CD4-positive, alpha-beta T cell (primary cell): Measurements from ENCODE around the gene AP3B1. TPM values are rescaled to one million over a fixed set of nuclear protein-coding genes. Genes with fewer than 3 reads are reported as not detected.

Experiments
- ATAC-seq: fragments of 200-7000 bp; cut with Tn5 transposase; one replicate; pipeline ENCODE4 v1.10.0; 2022; ENCODE audit warnings: mild to moderate bottlenecking; ENCODE audit not compliant: poor library complexity
- CTCF ChIA-PET: fragments of 350-600 bp; sonication (Branson Sonifier 250); formaldehyde crosslinking; loops from one replicate; lab custom pipeline; 2021; ENCODE audit warnings: antibody characterized with exemption, inconsistent platforms; lab: Charles Lee
- POLR2A ChIA-PET: fragments of 350-600 bp; sonication (Branson Sonifier 250); formaldehyde crosslinking; loops from one replicate; lab custom pipeline; 2021; ENCODE audit warnings: antibody characterized with exemption, inconsistent platforms; lab: Charles Lee
- DNase-seq, 14 experiments: peaks; one replicate each; pipeline ENCODE4 v3.0.0-alpha.2; 2013 to 2020; ENCODE audit warnings: mixed read lengths in 2 of 14
- H3K27ac ChIP-seq, 2 donors: one replicate each; pipeline versions ENCODE4 v1.5.1 to v1.7.0; 2013; ENCODE audit warnings: low read length in 2 of 2, low read depth in 1 of 2, mild to moderate bottlenecking in 1 of 2
- H3K27me3 ChIP-seq, 2 experiments: 1 replicate in 1 of 2; 2 replicates in 1 of 2; pipeline versions ENCODE4 v1.6.1 to v1.7.0; 2013; ENCODE audit warnings: low read length in 2 of 2, control low read depth in 1 of 2, mild to moderate bottlenecking in 1 of 2, moderate library complexity in 1 of 2; ENCODE audit not compliant: insufficient read depth in 2 of 2, control insufficient read depth in 1 of 2
- H3K36me3 ChIP-seq: one replicate; pipeline ENCODE4 v1.6.1; 2013; ENCODE audit warnings: low read length, control low read depth; ENCODE audit not compliant: insufficient read depth
- H3K4me1 ChIP-seq: one replicate; pipeline ENCODE4 v1.6.1; 2013; ENCODE audit warnings: low read length, control low read depth; ENCODE audit not compliant: insufficient read depth
- H3K4me3 ChIP-seq: one replicate; pipeline ENCODE4 v1.5.1; 2013; ENCODE audit warnings: mild to moderate bottlenecking, low read length, moderate library complexity
- H3K9me3 ChIP-seq, 2 experiments: 1 replicate in 1 of 2; 2 replicates in 1 of 2; pipeline versions ENCODE4 v1.6.1 to v1.7.0; 2013; ENCODE audit warnings: low read length in 2 of 2, mild to moderate bottlenecking in 2 of 2, control low read depth in 1 of 2, moderate library complexity in 1 of 2; ENCODE audit not compliant: control insufficient read depth in 1 of 2, insufficient read depth in 1 of 2
- H3K27ac Mint-ChIP-seq: one replicate; pipeline ENCODE4 v1.8.0; 2020; ENCODE audit warnings: mixed read lengths
- H3K27me3 Mint-ChIP-seq: one replicate; pipeline ENCODE4 v1.8.0; 2021; ENCODE audit warnings: mixed read lengths
- H3K36me3 Mint-ChIP-seq: one replicate; pipeline ENCODE4 v1.8.0; 2021; ENCODE audit warnings: low read depth, mixed read lengths
- H3K4me1 Mint-ChIP-seq: one replicate; pipeline ENCODE4 v1.8.0; 2021; ENCODE audit warnings: low read depth, mixed read lengths
- H3K4me3 Mint-ChIP-seq: one replicate; pipeline ENCODE4 v1.8.0; 2020; ENCODE audit warnings: mild to moderate bottlenecking, mixed read lengths
- H3K9me3 Mint-ChIP-seq: one replicate; pipeline ENCODE4 v1.8.0; 2020; ENCODE audit warnings: mixed read lengths
- CTCF ChIP-seq: fragments of 200-600 bp; IDR thresholded peaks from one replicate; pipeline ENCODE4 v1.8.0; 2022; ENCODE audit warnings: antibody characterized with exemption, mild to moderate bottlenecking
- intact Hi-C, 2 experiments: fragments of 100-400 bp; cut with DNase I in 1 of 2; cut with micrococcal nuclease in 1 of 2; formaldehyde crosslinking; loops; one replicate each; pipeline versions ENCODE4 v1.15.1 to v1.9.0; 2023 to 2025; cut with DNase I, micrococcal nuclease
- total RNA-seq, 174 experiments: library from RNA in 2 of 174; stranded (reverse) in 2 of 174; gene quantifications; one replicate each; pipeline ENCODE4 v1.2.3 and lab custom pipeline; 2021 to 2026

The AP3B1 gene
- total RNA-seq, 2 experiments from 2014 or later: 24.5 to 24.6 TPM

DNA sequence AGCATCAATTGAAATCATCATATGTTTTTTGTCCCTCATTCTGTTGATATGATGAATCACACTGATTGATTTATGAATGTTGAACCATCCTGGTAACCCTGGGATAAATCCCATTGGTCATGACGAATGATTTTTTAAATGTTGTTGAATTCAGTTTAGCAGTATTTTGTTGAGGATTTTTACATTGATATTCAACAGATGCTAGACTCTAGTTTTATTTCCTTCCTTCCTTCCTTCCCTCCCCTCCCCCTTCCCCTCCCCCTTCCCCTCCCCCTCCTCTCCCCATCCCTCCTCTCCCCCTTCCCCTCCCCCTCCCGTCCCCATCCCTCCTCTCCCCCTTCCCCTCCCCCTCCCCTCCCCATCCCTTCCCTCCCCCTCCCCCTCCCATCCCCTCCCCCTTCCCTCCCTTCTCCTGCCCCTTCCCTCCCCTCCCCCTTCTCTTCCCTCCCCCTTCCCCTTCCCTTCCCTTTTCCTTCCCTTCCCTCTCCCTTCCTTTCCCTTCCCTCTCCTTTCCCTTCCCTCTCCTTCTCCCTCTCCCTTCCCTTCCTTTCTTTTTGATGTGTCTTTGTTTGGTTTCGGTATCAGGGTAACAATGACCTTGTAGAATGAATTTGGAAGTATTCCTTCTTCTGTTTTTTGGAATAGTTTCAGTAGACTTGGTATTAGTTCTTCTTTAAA, 142.8 kb downstream of the AP3B1 start:
- H3K4me3 Mint-ChIP-seq: no peak overlapping the region
- peaks cover 78% of the 10 kb centered on the region for H3K36me3 Mint-ChIP-seq
- no peak overlapping the region for H3K27ac Mint-ChIP-seq
- H3K9me3 Mint-ChIP-seq: peaks cover 3% of the 10 kb centered on the region
- peaks cover 42% of the 10 kb centered on the region for H3K36me3 ChIP-seq
- no peak overlapping the region for H3K27ac ChIP-seq
- TF ChIP-seq CTCF: no peak
- POLR2A ChIA-PET: no interaction called here
- DNase-seq: no peak
- no peaks in the 10 kb centered on the region for H3K4me1 ChIP-seq
- no peaks in the 10 kb centered on the region for H3K4me1 Mint-ChIP-seq
- H3K27me3 ChIP-seq: no peaks in the 10 kb centered on the region
- H3K9me3 ChIP-seq: no peaks in the 10 kb centered on the region
- H3K27me3 Mint-ChIP-seq: no peaks in the 10 kb centered on the region
- CTCF ChIA-PET: no interaction called here
- H3K4me3 ChIP-seq: no peak overlapping the region
- intact Hi-C loops: no loop called here
- no peak for ATAC-seq

GRCh38 chr5:78137290-78137689, 157.2 kb downstream of the AP3B1 start:
- CTCF ChIA-PET: no interaction called here
- H3K36me3 ChIP-seq: peaks cover 21% of the 10 kb centered on the region
- H3K27ac Mint-ChIP-seq: no peak overlapping the region

DNA sequence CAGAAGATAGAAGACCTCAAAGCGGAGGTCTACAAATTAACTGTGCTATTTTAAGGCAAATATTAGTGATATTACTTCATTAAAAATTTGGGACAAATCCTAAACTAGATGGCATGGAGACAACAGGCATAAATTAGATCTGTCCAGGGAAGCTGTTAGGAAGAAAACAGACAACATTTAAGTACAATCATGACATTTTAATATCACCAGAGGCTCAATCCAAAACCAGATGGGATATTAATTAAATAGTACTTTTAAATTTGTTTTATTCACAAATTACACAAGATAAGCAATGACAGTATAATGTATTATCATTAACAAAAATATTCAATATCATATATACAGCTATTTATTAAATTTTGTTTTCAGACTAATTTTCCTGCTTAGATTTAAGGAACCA, 161.1 kb downstream of the AP3B1 start:
- no peak for TF ChIP-seq CTCF
- Mint-ChIP-seq H3K4me1 (no peaks in the 10 kb centered on the region), H3K9me3 (no peaks in the 10 kb centered on the region), H3K36me3 (peaks cover 44% of the 10 kb centered on the region), H3K4me3 (no peak overlapping the region), H3K27me3 (no peaks in the 10 kb centered on the region), H3K27ac (no peak overlapping the region)
- Histone ChIP-seq H3K4me3 (no peak overlapping the region), H3K27me3 (no peaks in the 10 kb centered on the region), H3K27ac (no peak overlapping the region), H3K36me3 (peaks cover 9% of the 10 kb centered on the region), H3K4me1 (no peaks in the 10 kb centered on the region), H3K9me3 (no peaks in the 10 kb centered on the region)
- ATAC-seq (no peak), DNase-seq (no peak)
- intact Hi-C loops: no loop called here
- ChIA-PET POLR2A (no interaction called here), CTCF (interaction anchor here (0.7 to 1.1 kb wide), 2 partner anchors 9 to 30 kb away, joined by 3 read pairs; no protein-coding TSS in a partner anchor)

More at GRCh38 chr5:78137290-78137689, 157.2 kb downstream of the AP3B1 start:
- intact Hi-C loops: no loop called here
- no peaks in the 10 kb centered on the region for H3K9me3 ChIP-seq
- TF ChIP-seq CTCF: no peak
- H3K4me1 Mint-ChIP-seq: no peaks in the 10 kb centered on the region
- H3K4me1 ChIP-seq: no peaks in the 10 kb centered on the region
- H3K27me3 Mint-ChIP-seq: no peaks in the 10 kb centered on the region
- H3K9me3 Mint-ChIP-seq: no peaks in the 10 kb centered on the region
- no peak for DNase-seq
- H3K27me3 ChIP-seq: no peaks in the 10 kb centered on the region
- H3K27ac ChIP-seq: no peak overlapping the region
- no peak for ATAC-seq
- peaks cover 55% of the 10 kb centered on the region for H3K36me3 Mint-ChIP-seq
- no peak overlapping the region for H3K4me3 Mint-ChIP-seq
- no peak overlapping the region for H3K4me3 ChIP-seq
- POLR2A ChIA-PET: no interaction called here
